ENCODE measurements around the gene EIF4H.

The EIF4H gene

GRCh38 chr7:74179935-74180604 lies 5.9 kb downstream of the EIF4H start:
- TF ChIP-seq POLR2AphosphoS5 (IDR thresholded peaks at IDR 0.05; ENCODE audit: borderline replicate concordance, low read depth, low read length) (no peak), FOXP2 (optimal IDR thresholded peaks at IDR 0.05; ENCODE audit: control extremely low read depth, extremely low read length, insufficient read depth) (no peak), EZH2 (IDR thresholded peaks at IDR 0.05) (no peak)
- Histone ChIP-seq H3K9ac (ENCODE audit: insufficient read length) (no peak overlapping the region), H3K4me3 (no peak overlapping the region), H3K9me3 (ENCODE audit: low read depth, low read length) (no peaks in the 10 kb centered on the region), H3K36me3 (ENCODE audit: insufficient read depth, low read length) (peaks cover 83% of the 10 kb centered on the region), H3K27ac (no peak overlapping the region)
- DNase-seq (ENCODE audit: low read depth, low spot score): no peak

GRCh38 chr7:74180866-74181265 lies 6.7 kb downstream of the EIF4H start:
- H3K4me3 ChIP-seq: no peak overlapping the region
- peaks cover 81% of the 10 kb centered on the region for H3K36me3 ChIP-seq (ENCODE audit: insufficient read depth, low read length)
- no peaks in the 10 kb centered on the region for H3K9me3 ChIP-seq (ENCODE audit: low read depth, low read length)
- no peak for DNase-seq (ENCODE audit: low read depth, low spot score)
- TF ChIP-seq POLR2AphosphoS5 (IDR thresholded peaks at IDR 0.05; ENCODE audit: borderline replicate concordance, low read depth, low read length) (no peak), EZH2 (IDR thresholded peaks at IDR 0.05) (no peak), FOXP2 (optimal IDR thresholded peaks at IDR 0.05; ENCODE audit: control extremely low read depth, extremely low read length, insufficient read depth) (no peak)
- H3K27ac ChIP-seq: no peak overlapping the region
- no peak overlapping the region for H3K9ac ChIP-seq (ENCODE audit: insufficient read length)

- H3K27ac ChIP-seq: 0 out of 2 replicates have a peak overlapping the region, but pooled peaks have one; percentile 33
- no peak for DNase-seq (ENCODE audit: low read depth, low spot score)
- no peak overlapping the region for H3K4me3 ChIP-seq
- TF ChIP-seq EZH2 (IDR thresholded peaks at IDR 0.05): no peak
- TF ChIP-seq FOXP2 (optimal IDR thresholded peaks at IDR 0.05; ENCODE audit: control extremely low read depth, extremely low read length, insufficient read depth): no peak
- no peak for TF ChIP-seq POLR2AphosphoS5 (IDR thresholded peaks at IDR 0.05; ENCODE audit: borderline replicate concordance, low read depth, low read length)
- no peaks in the 10 kb centered on the region for H3K9me3 ChIP-seq (ENCODE audit: low read depth, low read length)
- no peak overlapping the region for H3K9ac ChIP-seq (ENCODE audit: insufficient read length)
- peaks cover 75% of the 10 kb centered on the region for H3K36me3 ChIP-seq (ENCODE audit: insufficient read depth, low read length)
Measured at GRCh38 chr7:74181821-74182220, 7.7 kb downstream of the EIF4H start.

GRCh38 chr7:74182453-74183090 lies 8.4 kb downstream of the EIF4H start:
- Histone ChIP-seq H3K9ac (ENCODE audit: insufficient read length) (no peak overlapping the region), H3K27ac (peak overlapping the region; percentile 33; the same call in 1 of the 2 replicates), H3K9me3 (ENCODE audit: low read depth, low read length) (no peaks in the 10 kb centered on the region), H3K4me3 (no peak overlapping the region), H3K36me3 (ENCODE audit: insufficient read depth, low read length) (peaks cover 75% of the 10 kb centered on the region)
- DNase-seq (ENCODE audit: low read depth, low spot score): no peak
- TF ChIP-seq EZH2 (IDR thresholded peaks at IDR 0.05) (no peak), FOXP2 (optimal IDR thresholded peaks at IDR 0.05; ENCODE audit: control extremely low read depth, extremely low read length, insufficient read depth) (no peak), POLR2AphosphoS5 (IDR thresholded peaks at IDR 0.05; ENCODE audit: borderline replicate concordance, low read depth, low read length) (no peak)

GRCh38 chr7:74183142-74183541 lies 9.0 kb downstream of the EIF4H start:
- peaks cover 75% of the 10 kb centered on the region for H3K36me3 ChIP-seq (ENCODE audit: insufficient read depth, low read length)
- H3K9ac ChIP-seq (ENCODE audit: insufficient read length): no peak overlapping the region
- H3K4me3 ChIP-seq: no peak overlapping the region
- H3K27ac ChIP-seq: peak overlapping the region; percentile 23; the same call in 1 of the 2 replicates
- no peak for TF ChIP-seq FOXP2 (optimal IDR thresholded peaks at IDR 0.05; ENCODE audit: control extremely low read depth, extremely low read length, insufficient read depth)
- no peak for TF ChIP-seq EZH2 (IDR thresholded peaks at IDR 0.05)
- TF ChIP-seq POLR2AphosphoS5 (IDR thresholded peaks at IDR 0.05; ENCODE audit: borderline replicate concordance, low read depth, low read length): no peak
- H3K9me3 ChIP-seq (ENCODE audit: low read depth, low read length): no peaks in the 10 kb centered on the region
- no peak for DNase-seq (ENCODE audit: low read depth, low spot score)

GRCh38 chr7:74183653-74184450 lies 9.7 kb downstream of the EIF4H start:
- DNase-seq (ENCODE audit: low read depth, low spot score): no peak
- Histone ChIP-seq H3K9ac (ENCODE audit: insufficient read length) (no peak overlapping the region), H3K4me3 (no peak overlapping the region), H3K27ac (no peak overlapping the region), H3K9me3 (ENCODE audit: low read depth, low read length) (no peaks in the 10 kb centered on the region), H3K36me3 (ENCODE audit: insufficient read depth, low read length) (peaks cover 76% of the 10 kb centered on the region)
- TF ChIP-seq POLR2AphosphoS5 (IDR thresholded peaks at IDR 0.05; ENCODE audit: borderline replicate concordance, low read depth, low read length) (no peak), FOXP2 (optimal IDR thresholded peaks at IDR 0.05; ENCODE audit: control extremely low read depth, extremely low read length, insufficient read depth) (no peak), EZH2 (IDR thresholded peaks at IDR 0.05) (no peak)

GRCh38 chr7:74185016-74185415 lies 10.9 kb downstream of the EIF4H start:
- no peak overlapping the region for H3K4me3 ChIP-seq
- DNase-seq (ENCODE audit: low read depth, low spot score): no peak
- TF ChIP-seq EZH2 (IDR thresholded peaks at IDR 0.05) (no peak), FOXP2 (optimal IDR thresholded peaks at IDR 0.05; ENCODE audit: control extremely low read depth, extremely low read length, insufficient read depth) (no peak), POLR2AphosphoS5 (IDR thresholded peaks at IDR 0.05; ENCODE audit: borderline replicate concordance, low read depth, low read length) (no peak)
- no peak overlapping the region for H3K9ac ChIP-seq (ENCODE audit: insufficient read length)
- peaks cover 76% of the 10 kb centered on the region for H3K36me3 ChIP-seq (ENCODE audit: insufficient read depth, low read length)
- no peak overlapping the region for H3K27ac ChIP-seq
- no peaks in the 10 kb centered on the region for H3K9me3 ChIP-seq (ENCODE audit: low read depth, low read length)

GRCh38 chr7:74185636-74186035 lies 11.5 kb downstream of the EIF4H start:
- Histone ChIP-seq H3K4me3 (no peak overlapping the region), H3K27ac (no peak overlapping the region), H3K9me3 (ENCODE audit: low read depth, low read length) (no peaks in the 10 kb centered on the region), H3K36me3 (ENCODE audit: insufficient read depth, low read length) (peaks cover 76% of the 10 kb centered on the region), H3K9ac (ENCODE audit: insufficient read length) (no peak overlapping the region)
- no peak for TF ChIP-seq EZH2 (IDR thresholded peaks at IDR 0.05)
- TF ChIP-seq POLR2AphosphoS5 (IDR thresholded peaks at IDR 0.05; ENCODE audit: borderline replicate concordance, low read depth, low read length): no peak
- no peak for TF ChIP-seq FOXP2 (optimal IDR thresholded peaks at IDR 0.05; ENCODE audit: control extremely low read depth, extremely low read length, insufficient read depth)
- DNase-seq (ENCODE audit: low read depth, low spot score): no peak

Data from SK-N-MC (cell line).